K562 (cell line): ENCODE results near the gene PTPRG.

Experiments used
- FOSL1 ChIP-seq: fragments of 200-800 bp; sonication (Bioruptor generic); conservative IDR thresholded peaks from 2 replicates; pipeline ENCODE4 v1.6.1; 2016; ENCODE audit warnings: missing genetic modification characterization, missing compliant biosample characterization
- OTX1 ChIP-seq: fragments of 450-650 bp; formaldehyde crosslinking; IDR thresholded peaks from 2 replicates; pipeline ENCODE4 v1.4.0; 2022; ENCODE audit warnings: mild to moderate bottlenecking
- PHF8 ChIP-seq: fragments of 200-600 bp; sonication (generic); IDR thresholded peaks from 2 replicates; pipeline ENCODE4 v1.6.1; 2012; ENCODE audit warnings: mixed run types, mild to moderate bottlenecking, inconsistent platforms, low read length, moderate library complexity, borderline replicate concordance
- RCOR1 ChIP-seq, 2 experiments: IDR thresholded peaks; 2 replicates each; pipeline ENCODE4 v1.6.1; 2012; ENCODE audit warnings: low read depth in 2 of 2, low read length in 2 of 2, borderline replicate concordance in 1 of 2, improper control_type of control experiment in 1 of 2
- SPI1 ChIP-seq: IDR thresholded peaks from 2 replicates; pipeline ENCODE4 v1.6.1; 2011; ENCODE audit warnings: low read depth, low read length, control low read depth, borderline replicate concordance
- TRIM25 ChIP-seq: fragments of 450-650 bp; IDR thresholded peaks from 2 replicates; pipeline ENCODE4 v1.7.0; 2016; ENCODE audit warnings: borderline replicate concordance
- ZNF263 ChIP-seq: sonication (generic); formaldehyde crosslinking; IDR thresholded peaks from 2 replicates; pipeline ENCODE4 v1.8.0; 2022; ENCODE audit warnings: mild to moderate bottlenecking, missing genetic modification reagents, borderline replicate concordance

GRCh38 chr3:61831973-61832372, 270.6 kb downstream of the PTPRG start:
- TF ChIP-seq TRIM25 (no peak), SPI1 (no peak), ZNF263 (CRISPR knock-in tag) (no peak), FOSL1 (no peak), OTX1 (CRISPR knock-in tag) (no peak), PHF8 (no peak), RCOR1 (IDR thresholded peaks at IDR 0.05; ENCODE audit: borderline replicate concordance in 1 of 2, low read depth in 2 of 2, low read length in 2 of 2) (no peak)
